ENCODE results near the gene NFIX.

NFIX gene

DNA sequence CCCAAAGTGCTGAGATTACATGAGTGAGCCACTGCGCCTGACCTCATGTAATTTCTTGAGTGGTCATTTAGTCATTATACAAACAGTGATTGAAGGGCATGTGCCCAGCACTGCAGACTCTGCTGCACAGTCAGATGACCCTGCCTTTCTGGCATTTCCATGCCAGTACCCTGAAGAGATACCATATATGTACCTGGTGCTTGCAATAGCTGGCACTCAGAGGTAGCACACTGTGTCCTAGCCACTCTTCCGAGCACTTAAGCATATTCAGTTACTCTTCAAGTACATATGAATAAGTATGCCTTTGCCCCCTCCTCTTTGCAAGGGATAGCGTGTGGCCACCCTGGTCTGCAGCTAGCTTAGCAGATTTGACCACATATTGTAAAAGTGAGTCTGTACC is 139.4 kb downstream of the NFIX start:
- FAIRE-seq = no peak

DNA sequence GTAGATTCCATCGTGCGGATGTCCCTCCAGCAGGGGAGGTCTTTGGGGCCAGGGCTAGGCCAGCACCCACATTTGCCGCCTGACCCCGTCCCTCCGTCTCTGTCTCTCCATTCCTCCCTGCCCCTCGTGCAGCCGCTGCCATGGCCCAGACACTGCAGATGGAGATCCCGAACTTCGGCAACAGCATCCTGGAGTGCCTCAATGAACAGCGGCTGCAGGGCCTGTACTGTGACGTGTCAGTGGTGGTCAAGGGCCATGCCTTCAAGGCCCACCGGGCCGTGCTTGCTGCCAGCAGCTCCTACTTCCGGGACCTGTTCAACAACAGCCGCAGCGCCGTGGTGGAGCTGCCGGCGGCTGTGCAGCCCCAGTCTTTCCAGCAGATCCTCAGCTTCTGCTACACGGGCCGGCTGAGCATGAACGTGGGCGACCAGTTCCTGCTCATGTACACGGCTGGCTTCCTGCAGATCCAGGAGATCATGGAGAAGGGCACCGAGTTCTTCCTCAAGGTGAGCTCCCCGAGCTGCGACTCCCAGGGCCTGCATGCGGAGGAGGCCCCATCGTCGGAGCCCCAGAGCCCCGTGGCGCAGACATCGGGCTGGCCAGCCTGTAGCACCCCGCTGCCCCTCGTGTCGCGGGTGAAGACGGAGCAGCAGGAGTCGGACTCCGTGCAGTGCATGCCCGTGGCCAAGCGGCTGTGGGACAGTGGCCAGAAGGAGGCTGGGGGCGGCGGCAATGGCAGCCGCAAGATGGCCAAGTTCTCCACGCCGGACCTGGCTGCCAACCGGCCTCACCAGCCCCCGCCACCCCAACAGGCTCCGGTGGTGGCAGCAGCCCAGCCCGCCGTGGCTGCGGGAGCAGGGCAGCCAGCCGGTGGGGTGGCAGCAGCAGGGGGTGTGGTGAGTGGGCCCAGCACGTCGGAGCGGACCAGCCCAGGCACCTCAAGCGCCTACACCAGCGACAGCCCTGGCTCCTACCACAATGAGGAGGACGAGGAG is 140.1 kb downstream of the NFIX start:
- FAIRE-seq = no peak

GRCh38 chr19:13137290-13137794 is 142.1 kb downstream of the NFIX start:
- no peak for FAIRE-seq

DNA sequence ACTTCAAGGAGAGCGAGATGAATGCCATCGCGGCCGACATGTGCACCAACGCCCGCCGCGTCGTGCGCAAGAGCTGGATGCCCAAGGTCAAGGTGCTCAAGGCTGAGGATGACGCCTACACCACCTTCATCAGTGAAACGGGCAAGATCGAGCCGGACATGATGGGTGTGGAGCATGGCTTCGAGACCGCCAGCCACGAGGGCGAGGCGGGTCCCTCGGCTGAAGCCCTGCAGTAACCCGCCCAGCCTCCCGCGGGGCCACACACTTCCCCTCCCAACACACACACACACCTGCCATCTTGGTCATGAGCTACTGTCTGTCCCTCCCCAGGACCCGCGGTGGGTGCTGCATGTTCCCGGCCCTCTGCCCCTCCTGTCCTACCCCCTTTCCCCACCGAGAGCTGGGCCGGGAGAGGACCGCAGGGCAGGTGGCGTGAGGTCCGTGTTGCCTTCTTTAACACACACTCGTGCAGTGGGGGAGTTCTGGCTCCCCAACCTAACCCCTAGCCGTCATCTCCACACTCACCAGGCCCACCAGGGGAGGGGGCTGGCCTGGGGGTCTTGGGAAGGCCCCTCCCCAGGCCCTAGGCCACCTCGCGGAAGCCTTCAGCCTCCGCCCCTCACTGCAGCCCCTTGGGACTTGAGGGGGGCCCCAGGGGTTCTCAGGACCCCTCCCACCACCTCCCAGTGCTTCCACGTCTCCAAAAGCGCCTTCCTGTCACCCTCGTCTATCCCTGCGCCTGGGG is 143.1 kb downstream of the NFIX start:
- no peak for FAIRE-seq

- FAIRE-seq = no peak
Observed at GRCh38 chr19:13138916-13139198, 143.6 kb downstream of the NFIX start.

- FAIRE-seq = no peak
Observed at GRCh38 chr19:13139633-13140311, 144.5 kb downstream of the NFIX start.

DNA sequence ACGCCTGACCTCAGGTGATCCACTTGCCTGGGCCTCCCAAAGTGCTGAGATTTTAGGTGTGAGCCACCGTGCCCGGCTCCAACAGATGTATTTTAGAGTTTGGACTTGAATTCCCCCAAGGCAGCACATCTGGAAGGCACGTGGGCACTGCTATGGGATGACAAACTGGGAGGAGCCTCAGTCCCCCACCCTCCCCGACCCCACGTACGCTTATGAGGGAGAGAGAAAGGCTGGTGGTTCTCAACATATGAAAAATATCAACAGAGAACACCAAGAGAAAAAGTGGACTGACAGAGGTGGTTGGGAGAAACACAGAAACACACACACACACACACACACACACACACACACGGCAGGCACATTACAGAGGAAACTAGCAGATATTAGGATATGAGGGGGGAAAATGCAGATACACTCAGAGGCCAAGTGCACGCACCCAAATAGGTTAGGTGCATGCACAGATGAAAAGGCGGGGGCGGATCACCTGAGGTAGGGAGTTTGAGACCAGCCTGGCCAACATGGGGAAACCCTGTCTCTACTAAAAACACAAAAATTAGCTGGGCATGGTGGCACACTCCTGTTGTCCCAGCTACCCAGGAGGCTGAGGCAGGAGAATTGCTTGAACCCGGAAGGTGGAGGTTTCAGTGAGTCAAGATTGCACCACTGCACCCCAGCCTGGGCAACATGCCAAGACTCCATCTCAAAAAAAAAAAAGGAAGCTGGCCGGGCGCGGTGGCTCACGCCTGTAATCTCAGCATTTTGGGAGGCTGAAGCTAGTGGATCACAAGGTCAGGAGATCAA is 151.7 kb downstream of the NFIX start:
- no peak for FAIRE-seq
